ENCODE data around the gene EML4.
"Not testable (repeated sequence)": the region's sequence is repeated elsewhere in the genome, so short reads cannot be mapped to it uniquely, and the experiment has no call there.

The EML4 gene

GRCh38 chr2:42376758-42377157 is 207.6 kb downstream of the EML4 start:
- FAIRE-seq (no peak), DNase-seq (ENCODE audit: low spot score) (no peak)

GRCh38 chr2:42378415-42378814 is 209.3 kb downstream of the EML4 start:
- no peak for DNase-seq (ENCODE audit: low spot score)

GRCh38 chr2:42380026-42380425 is 210.9 kb downstream of the EML4 start:
- not testable (repeated sequence) for DNase-seq (ENCODE audit: low spot score); FAIRE-seq

More at GRCh38 chr2:42378415-42378814, 209.3 kb downstream of the EML4 start:
- FAIRE-seq = no peak

GRCh38 chr2:42382144-42382543 is 213.0 kb downstream of the EML4 start:
- no peak for DNase-seq (ENCODE audit: low spot score)
- FAIRE-seq = no peak

All from urothelium cell line (cell line).